H54 (cell line): Measurements from ENCODE around the gene VPS13D.
A peak's percentile ranks its signal among the peaks of the same experiment; 100 is the strongest.

ENCODE experiments used
- DNase-seq: peaks from one replicate; pipeline ENCODE4 v3.0.0; 2011; ENCODE audit warnings: low spot score, mixed read lengths; ENCODE audit not compliant: insufficient read length
- FAIRE-seq: peaks from 3 replicates; lab custom pipeline; 2011; peaks lifted over from hg19 to GRCh38; lab: Jason Lieb, UNC
- POLR2A ChIP-seq: IDR thresholded peaks from 2 replicates; pipeline ENCODE4 v1.6.1; 2011; ENCODE audit warnings: low read depth, mild to moderate bottlenecking, low read length

Gene VPS13D

GRCh38 chr1:12229835-12230548, at the start of gene VPS13D:
Gene VPS13D, plus strand, starts transcription at chr1:12230030. Its CDS starts 4,237 bp downstream, at chr1:12234267.
- TF ChIP-seq POLR2A: peak; percentile 44; the same call in 1 of the 2 replicates
- no peak for FAIRE-seq
- peak; percentile 71 for DNase-seq

GRCh38 chr1:12180315-12180714, 49.5 kb upstream of the VPS13D start:
- DNase-seq (no peak), FAIRE-seq (no peak)
- TF ChIP-seq POLR2A: no peak

GRCh38 chr1:12180903-12181302, 48.9 kb upstream of the VPS13D start:
- TF ChIP-seq POLR2A: no peak
- DNase-seq (no peak), FAIRE-seq (no peak)

GRCh38 chr1:12181568-12181967, 48.3 kb upstream of the VPS13D start:
- no peak for FAIRE-seq
- TF ChIP-seq POLR2A: no peak
- DNase-seq: no peak

- TF ChIP-seq POLR2A: no peak
- no peak for FAIRE-seq
These were observed 47.3 kb upstream of the VPS13D start for GRCh38 chr1:12182410-12182984.

GRCh38 chr1:12183095-12183794, 46.6 kb upstream of the VPS13D start:
- no peak for FAIRE-seq
- TF ChIP-seq POLR2A: no peak
- DNase-seq: no peak

More at GRCh38 chr1:12182410-12182984, 47.3 kb upstream of the VPS13D start:
- no peak for DNase-seq

- DNase-seq: no peak
- no peak for TF ChIP-seq POLR2A
- FAIRE-seq: no peak
These were observed 45.7 kb upstream of the VPS13D start for GRCh38 chr1:12184008-12184681.

- DNase-seq (no peak), FAIRE-seq (no peak)
- TF ChIP-seq POLR2A: no peak
These were observed 44.6 kb upstream of the VPS13D start for GRCh38 chr1:12185036-12185917.

GRCh38 chr1:12185918-12186678, 43.7 kb upstream of the VPS13D start:
- TF ChIP-seq POLR2A: no peak
- FAIRE-seq (no peak), DNase-seq (no peak)

- DNase-seq: no peak
- no peak for FAIRE-seq
- no peak for TF ChIP-seq POLR2A
These were observed 43.2 kb upstream of the VPS13D start for GRCh38 chr1:12186679-12186985.

GRCh38 chr1:12188115-12188514, 41.7 kb upstream of the VPS13D start:
- DNase-seq (no peak), FAIRE-seq (no peak)
- no peak for TF ChIP-seq POLR2A

- DNase-seq: no peak
- FAIRE-seq: no peak
- TF ChIP-seq POLR2A: no peak
These were observed 41.0 kb upstream of the VPS13D start for GRCh38 chr1:12188657-12189327.
